ENCODE data around the gene CEP350. TPM values are rescaled to one million over a fixed set of nuclear protein-coding genes. Genes with fewer than 3 reads are reported as not detected.

CEP350 gene
- total and polyA plus RNA-seq, 2 of the 13 experiments (the other 11 are each of a cell fraction or from before 2014, with no cell fraction given) = 7.6 to 35.9 TPM

- TF ChIP-seq EHMT2 (IDR thresholded peaks at IDR 0.05; ENCODE audit: borderline replicate concordance, low read depth, low read length) (no peak), ZNF598 (CRISPR knock-in tag; IDR thresholded peaks at IDR 0.05; ENCODE audit: borderline replicate concordance) (0 out of 2 replicates have a peak, but pooled peaks have one; percentile 36), ZNF772 (CRISPR knock-in tag; IDR thresholded peaks at IDR 0.05) (no peak), DRAP1 (CRISPR knock-in tag; IDR thresholded peaks at IDR 0.05) (no peak), EZH2 (conservative IDR thresholded peaks at IDR 0.05; ENCODE audit: low read depth, low read length) (no peak), ZNF510 (CRISPR knock-in tag; IDR thresholded peaks at IDR 0.05; ENCODE audit: low read depth) (0 out of 2 replicates have a peak, but pooled peaks have one; percentile 18), ZNF878 (CRISPR knock-in tag; IDR thresholded peaks at IDR 0.05) (no peak), ZNF232 (CRISPR knock-in tag; IDR thresholded peaks at IDR 0.05; ENCODE audit: borderline replicate concordance) (no peak), ARNT (IDR thresholded peaks at IDR 0.05) (no peak), KAT2B (IDR thresholded peaks at IDR 0.05; ENCODE audit: borderline replicate concordance, low read depth, low read length) (no peak), SPEN (CRISPR knock-in tag; IDR thresholded peaks at IDR 0.05; ENCODE audit: low read depth) (no peak), HOXD1 (CRISPR knock-in tag; IDR thresholded peaks at IDR 0.05) (no peak), MYC (CRISPR knock-in tag; IDR thresholded peaks at IDR 0.05; ENCODE audit: borderline replicate concordance) (no peak), NFIC (IDR thresholded peaks at IDR 0.05; ENCODE audit: low read length) (no peak), ZNF710 (CRISPR knock-in tag; IDR thresholded peaks at IDR 0.05; ENCODE audit: borderline replicate concordance) (no peak), ZFP41 (CRISPR knock-in tag; IDR thresholded peaks at IDR 0.05; ENCODE audit: borderline replicate concordance) (no peak), RORA (CRISPR knock-in tag; IDR thresholded peaks at IDR 0.05) (no peak), ZNF530 (CRISPR knock-in tag; IDR thresholded peaks at IDR 0.05; ENCODE audit: low read depth) (no peak), ZNF891 (CRISPR knock-in tag; IDR thresholded peaks at IDR 0.05) (no peak), ASH2L (IDR thresholded peaks at IDR 0.05; ENCODE audit: insufficient read length, low read depth, low read length) (peak; percentile 5), HMG20B (CRISPR knock-in tag; conservative IDR thresholded peaks at IDR 0.05) (no peak)
- TF ChIP-seq, protein P1, sequence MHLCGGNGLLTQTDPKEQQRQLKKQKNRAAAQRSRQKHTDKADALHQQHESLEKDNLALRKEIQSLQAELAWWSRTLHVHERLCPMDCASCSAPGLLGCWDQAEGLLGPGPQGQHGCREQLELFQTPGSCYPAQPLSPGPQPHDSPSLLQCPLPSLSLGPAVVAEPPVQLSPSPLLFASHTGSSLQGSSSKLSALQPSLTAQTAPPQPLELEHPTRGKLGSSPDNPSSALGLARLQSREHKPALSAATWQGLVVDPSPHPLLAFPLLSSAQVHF (CRISPR knock-in tag; IDR thresholded peaks at IDR 0.05) = no peak
- TF ChIP-seq, protein P2, sequence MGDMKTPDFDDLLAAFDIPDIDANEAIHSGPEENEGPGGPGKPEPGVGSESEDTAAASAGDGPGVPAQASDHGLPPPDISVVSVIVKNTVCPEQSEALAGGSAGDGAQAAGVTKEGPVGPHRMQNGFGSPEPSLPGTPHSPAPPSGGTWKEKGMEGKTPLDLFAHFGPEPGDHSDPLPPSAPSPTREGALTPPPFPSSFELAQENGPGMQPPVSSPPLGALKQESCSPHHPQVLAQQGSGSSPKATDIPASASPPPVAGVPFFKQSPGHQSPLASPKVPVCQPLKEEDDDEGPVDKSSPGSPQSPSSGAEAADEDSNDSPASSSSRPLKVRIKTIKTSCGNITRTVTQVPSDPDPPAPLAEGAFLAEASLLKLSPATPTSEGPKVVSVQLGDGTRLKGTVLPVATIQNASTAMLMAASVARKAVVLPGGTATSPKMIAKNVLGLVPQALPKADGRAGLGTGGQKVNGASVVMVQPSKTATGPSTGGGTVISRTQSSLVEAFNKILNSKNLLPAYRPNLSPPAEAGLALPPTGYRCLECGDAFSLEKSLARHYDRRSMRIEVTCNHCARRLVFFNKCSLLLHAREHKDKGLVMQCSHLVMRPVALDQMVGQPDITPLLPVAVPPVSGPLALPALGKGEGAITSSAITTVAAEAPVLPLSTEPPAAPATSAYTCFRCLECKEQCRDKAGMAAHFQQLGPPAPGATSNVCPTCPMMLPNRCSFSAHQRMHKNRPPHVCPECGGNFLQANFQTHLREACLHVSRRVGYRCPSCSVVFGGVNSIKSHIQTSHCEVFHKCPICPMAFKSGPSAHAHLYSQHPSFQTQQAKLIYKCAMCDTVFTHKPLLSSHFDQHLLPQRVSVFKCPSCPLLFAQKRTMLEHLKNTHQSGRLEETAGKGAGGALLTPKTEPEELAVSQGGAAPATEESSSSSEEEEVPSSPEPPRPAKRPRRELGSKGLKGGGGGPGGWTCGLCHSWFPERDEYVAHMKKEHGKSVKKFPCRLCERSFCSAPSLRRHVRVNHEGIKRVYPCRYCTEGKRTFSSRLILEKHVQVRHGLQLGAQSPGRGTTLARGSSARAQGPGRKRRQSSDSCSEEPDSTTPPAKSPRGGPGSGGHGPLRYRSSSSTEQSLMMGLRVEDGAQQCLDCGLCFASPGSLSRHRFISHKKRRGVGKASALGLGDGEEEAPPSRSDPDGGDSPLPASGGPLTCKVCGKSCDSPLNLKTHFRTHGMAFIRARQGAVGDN (CRISPR knock-in tag; IDR thresholded peaks at IDR 0.05) = peak; percentile 26; the same call in 1 of the 2 replicates
These were observed 203.8 kb downstream of the CEP350 start (continued) for GRCh38 chr1:180158149-180159147.
